GM12801 (cell line): ENCODE results near the gene LRRC7.

Experiments
- CTCF ChIP-seq: IDR thresholded peaks from one replicate; pipeline ENCODE4 v1.5.1; 2011; ENCODE audit warnings: control low read depth; ENCODE audit not compliant: insufficient read length; ENCODE audit errors: extremely low read depth

Gene LRRC7

GRCh38 chr1:69587391-69587790 is 19.7 kb downstream of the LRRC7 start:
- TF ChIP-seq CTCF: no peak

DNA sequence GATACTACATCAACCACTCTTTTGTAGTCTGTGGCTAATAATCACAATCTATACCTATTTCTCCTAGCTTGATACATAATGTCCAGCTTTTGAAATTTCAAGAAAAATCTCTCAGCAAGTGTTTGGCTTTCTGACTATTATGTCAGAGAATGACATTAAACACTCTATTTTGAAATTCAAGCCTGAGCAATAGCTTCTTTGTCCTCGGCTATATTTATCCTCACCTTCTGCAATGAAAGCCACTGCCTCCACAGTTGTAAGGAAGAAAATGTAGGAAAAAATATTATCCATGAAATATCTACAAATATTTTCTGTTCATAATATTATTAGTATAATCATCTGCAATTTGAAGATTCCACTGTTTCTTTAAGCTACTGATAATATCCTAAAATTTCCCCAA is 22.1 kb downstream of the LRRC7 start:
- TF ChIP-seq CTCF: no peak

DNA sequence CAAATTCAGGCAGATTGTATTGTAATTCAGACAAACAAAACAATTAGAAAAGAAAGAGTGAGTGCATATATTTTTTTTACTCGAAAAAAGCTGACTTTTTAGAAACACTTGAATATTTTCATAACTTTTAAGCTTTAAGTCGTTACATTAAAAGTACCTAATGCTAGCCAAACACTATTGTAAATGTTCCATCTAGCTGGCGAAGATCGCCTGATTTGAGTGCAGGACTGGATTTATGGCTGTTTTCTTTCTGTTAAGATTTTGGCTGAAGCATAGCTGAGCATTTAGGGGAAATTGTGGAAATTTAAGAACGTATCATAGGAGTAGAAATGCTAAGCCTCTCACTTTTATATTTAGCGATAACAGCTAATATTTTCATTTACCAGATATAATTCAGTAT is 24.6 kb downstream of the LRRC7 start:
- TF ChIP-seq CTCF: no peak

GRCh38 chr1:69595486-69595885 is 27.8 kb downstream of the LRRC7 start:
- TF ChIP-seq CTCF: no peak

GRCh38 chr1:69611316-69611715 is 43.6 kb downstream of the LRRC7 start:
- no peak for TF ChIP-seq CTCF

DNA sequence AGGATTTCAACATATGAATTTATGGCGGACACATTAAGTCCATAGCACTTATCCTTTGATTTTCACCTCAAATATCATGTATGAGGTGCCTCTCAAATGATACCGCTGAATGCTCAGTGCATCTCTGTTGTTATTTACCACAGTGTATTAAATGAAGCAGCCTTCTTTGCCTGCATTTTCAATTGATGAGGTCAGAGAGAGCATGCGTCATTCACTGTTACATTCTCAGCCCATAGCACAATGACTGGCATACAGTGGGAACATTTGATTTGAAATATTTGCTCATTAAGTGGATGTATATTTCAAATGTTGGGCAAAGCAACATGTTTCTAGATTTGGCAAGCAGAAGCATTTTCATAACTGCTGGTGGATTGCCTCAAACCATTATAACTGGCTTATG is 45.7 kb downstream of the LRRC7 start:
- no peak for TF ChIP-seq CTCF

GRCh38 chr1:69638673-69639072 is 71.0 kb downstream of the LRRC7 start:
- TF ChIP-seq CTCF: no peak

DNA sequence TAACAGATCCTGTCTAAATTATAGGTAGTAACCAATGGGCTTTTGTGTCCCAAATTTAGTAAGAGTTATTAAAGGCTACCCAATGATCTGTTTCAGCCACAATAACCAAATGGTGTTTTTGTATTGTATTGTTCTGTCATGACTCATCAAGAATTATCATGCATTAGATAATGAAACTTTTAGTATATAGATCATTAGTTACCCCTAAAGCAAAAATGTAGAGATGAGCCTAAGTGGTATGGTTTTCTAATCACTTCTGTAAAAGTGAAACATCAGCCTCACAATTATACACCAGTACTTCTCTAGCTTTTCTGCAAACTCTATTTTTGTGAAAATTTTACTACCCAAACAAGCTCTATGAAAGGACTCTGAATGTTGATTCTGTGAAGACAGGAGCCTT is 71.4 kb downstream of the LRRC7 start:
- no peak for TF ChIP-seq CTCF
